Embryonic facial prominence (tissue), 1 donor: ENCODE data around the gene ZNF35.

Source experiments
- DNase-seq: peaks from one replicate; pipeline ENCODE4 v3.0.0-alpha.2; 2016; ENCODE audit errors: extremely low spot score

The ZNF35 gene

DNA sequence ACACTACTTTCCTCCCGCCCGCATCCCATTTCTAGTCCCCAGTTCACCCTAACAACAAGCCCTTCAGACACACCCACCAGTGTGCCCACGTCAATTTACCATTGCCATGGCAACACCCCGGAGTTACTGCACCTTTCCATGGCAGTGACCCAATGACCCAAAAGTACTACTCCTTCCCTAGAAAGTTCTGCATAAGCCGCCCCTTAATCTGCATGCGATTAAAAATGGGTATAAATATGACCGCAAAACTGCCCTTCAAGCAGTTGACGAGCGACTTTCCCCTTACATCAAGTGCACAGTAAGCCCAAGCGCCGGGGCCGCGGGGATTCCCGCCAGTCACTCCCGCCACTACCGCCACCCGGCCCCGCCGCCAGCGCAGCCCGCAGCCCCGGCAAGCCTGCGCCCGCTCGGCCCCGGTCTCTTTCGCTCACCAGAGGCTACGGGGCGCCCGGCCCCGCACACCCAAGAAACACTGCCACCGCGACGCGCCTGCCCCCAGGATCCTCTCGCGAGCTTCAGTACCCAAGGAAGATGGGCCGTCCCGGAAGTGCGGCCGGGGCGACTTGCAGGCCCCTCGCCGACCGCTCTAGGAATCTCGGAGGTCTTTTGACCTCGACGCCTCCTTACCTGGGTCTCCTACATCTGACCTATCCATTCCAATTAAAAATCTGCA is 36.7 kb downstream of the ZNF35 start:
- DNase-seq = peak; percentile 49

DNA sequence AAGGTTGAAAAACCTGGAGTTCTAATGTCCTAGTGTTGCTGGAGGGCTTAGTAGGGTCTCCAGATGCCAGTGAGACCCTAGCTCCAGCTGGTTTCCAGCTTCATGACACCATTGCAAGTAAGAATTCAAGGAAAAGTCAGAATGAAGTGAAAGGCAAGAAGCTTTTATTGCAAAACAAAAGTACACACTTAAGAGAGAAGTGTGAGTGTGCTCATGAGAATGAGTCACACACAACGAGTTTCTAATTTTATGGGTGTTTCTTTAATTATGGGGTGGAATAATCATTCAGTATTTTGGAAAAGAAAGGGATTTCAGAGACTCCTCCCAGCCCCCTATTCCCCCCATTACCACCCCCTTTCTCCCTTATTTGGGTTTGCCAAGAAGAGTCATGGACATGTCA is 39.4 kb downstream of the ZNF35 start:
- no peak for DNase-seq
